Dermis blood vessel endothelial cell (primary cell): ENCODE data around the gene CD248. TPM values are rescaled to one million over a fixed set of nuclear protein-coding genes. Genes with fewer than 3 reads are reported as not detected.
A peak's percentile ranks its signal among the peaks of the same experiment; 100 is the strongest.
"Not testable (repeated sequence)": the region's sequence is repeated elsewhere in the genome, so short reads cannot be mapped to it uniquely, and the experiment has no call there.

Source experiments
- DNase-seq: peaks from one replicate; pipeline ENCODE4 v3.0.0; 2010
- total RNA-seq: library from RNA; depleted of rRNA; stranded (reverse); fragments of >200 nt; gene quantifications from 2 replicates; pipeline ENCODE4 v1.2.3, GENCODE V29; 2014

The CD248 gene
- 0.23 and 0.68 TPM in 2 replicates for total RNA-seq

GRCh38 chr11:66316849-66317251 lies at the start of gene CD248:
TSS of gene CD248 (minus strand) at chr11:66317044. CDS start at chr11:66317027, 17 bp downstream.
- DNase-seq, result peak; percentile 22

- no peak for DNase-seq
Measured at GRCh38 chr11:66365711-66366619, 49.1 kb upstream of the CD248 start.

GRCh38 chr11:66365166-66365565 lies 48.3 kb upstream of the CD248 start:
- no peak for DNase-seq

GRCh38 chr11:66363805-66364535 lies 47.1 kb upstream of the CD248 start:
- DNase-seq, result peak; percentile 49

GRCh38 chr11:66363187-66363601 lies 46.4 kb upstream of the CD248 start:
- DNase-seq, result no peak

GRCh38 chr11:66362481-66363147 lies 45.8 kb upstream of the CD248 start:
- DNase-seq, result no peak

GRCh38 chr11:66361502-66361941 lies 44.7 kb upstream of the CD248 start:
- DNase-seq, result no peak

- no peak for DNase-seq
Measured at GRCh38 chr11:66360406-66361073, 43.7 kb upstream of the CD248 start.

- DNase-seq, result no peak
Measured at GRCh38 chr11:66359662-66360087, 42.8 kb upstream of the CD248 start.

GRCh38 chr11:66350560-66351235 lies 33.9 kb upstream of the CD248 start:
- DNase-seq, result not testable (repeated sequence)

GRCh38 chr11:66349084-66349386 lies 32.2 kb upstream of the CD248 start:
- no peak for DNase-seq

GRCh38 chr11:66347425-66348276 lies 30.8 kb upstream of the CD248 start, which contains the start of gene B4GAT1:
TSS of gene B4GAT1 (minus strand) at chr11:66347629. CDS start at chr11:66347545, 84 bp downstream.
- DNase-seq, result peak; percentile 95

GRCh38 chr11:66346476-66347424 lies 29.9 kb upstream of the CD248 start:
- DNase-seq, result no peak

- DNase-seq, result no peak
Measured at GRCh38 chr11:66345316-66345649, 28.4 kb upstream of the CD248 start.

GRCh38 chr11:66344550-66345315 lies 27.9 kb upstream of the CD248 start, which contains the start of gene BRMS1:
TSS of gene BRMS1 (minus strand) at chr11:66345104. CDS start at chr11:66342234, 2,870 bp downstream.
- DNase-seq, result peak; percentile 98

GRCh38 chr11:66343176-66343575 lies 26.3 kb upstream of the CD248 start:
- DNase-seq, result no peak

- no peak for DNase-seq
Measured at GRCh38 chr11:66341502-66342126, 24.8 kb upstream of the CD248 start.
